ENCODE measurements around the gene SMIM17. TPM values are rescaled to one million over a fixed set of nuclear protein-coding genes. Genes with fewer than 3 reads are reported as not detected.

Gene SMIM17
- total and polyA plus RNA-seq, 2 of the 13 experiments (the other 11 are each of a cell fraction or from before 2014, with no cell fraction given) = 0.21 to 0.53 TPM

DNA sequence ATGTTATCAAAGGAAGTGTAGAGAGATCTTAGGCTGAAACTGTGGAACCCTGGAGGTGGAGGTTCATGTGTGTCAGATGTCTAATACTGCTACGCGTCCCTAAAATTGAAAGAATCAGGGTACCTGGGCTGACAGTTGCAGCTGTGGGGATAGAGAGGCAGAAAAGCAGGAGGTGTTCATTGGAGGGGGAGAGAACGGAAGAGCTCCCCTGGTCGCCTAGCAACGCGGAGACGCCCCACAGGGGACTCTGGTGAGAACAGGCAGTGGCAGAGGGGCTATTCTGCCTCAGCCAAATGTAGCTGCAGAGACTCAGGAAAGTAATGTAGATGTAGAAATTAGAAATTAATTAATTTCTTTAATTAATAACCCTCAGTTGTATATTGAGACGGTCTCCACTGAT lies 38.7 kb downstream of the SMIM17 start:
- Histone ChIP-seq H3K4me3 (replicated peaks in 1 of 3; ENCODE audit: insufficient read depth in 1 of 3, low read depth in 2 of 3, low read length in 3 of 3) (no peak overlapping the region), H3K27me3 (ENCODE audit: control insufficient read depth in 1 of 2, insufficient read depth in 2 of 2, low read length in 2 of 2) (no peaks in the 10 kb centered on the region; a peak in 1 of 5 replicates), H3K79me2 (ENCODE audit: insufficient read depth, low read length) (no peaks in the 10 kb centered on the region), H3K4me1 (ENCODE audit: insufficient read depth, low read length) (no peaks in the 10 kb centered on the region), H3K27ac (ENCODE audit: extremely low read length, insufficient read depth, low read length) (no peak overlapping the region), H3K9ac (ENCODE audit: insufficient read depth, low read depth, low read length) (no peak overlapping the region), H4K20me1 (ENCODE audit: insufficient read depth, low read length) (no peaks in the 10 kb centered on the region), H3K4me2 (ENCODE audit: low read depth, low read length) (no peak overlapping the region), H3K9me3 (ENCODE audit: low read length) (no peaks in the 10 kb centered on the region; the same call in 1 of the 2 replicates), H2AFZ (ENCODE audit: low read length) (no peak overlapping the region), H3K36me3 (replicated peaks in 1 of 2; ENCODE audit: control insufficient read depth in 1 of 2, insufficient read depth in 2 of 2, low read length in 2 of 2) (no peaks in the 10 kb centered on the region)
- DNase-seq (ENCODE audit: low spot score) (no peak), FAIRE-seq (no peak), ATAC-seq (no peak)
- no TSS peak for BruUV-seq (replicated peaks)
- WGBS (ENCODE audit: low lambda C conversion rate) = 54% methylated on average over 8 of the region's 8 CpGs
- TF ChIP-seq NFKB2 (CRISPR knock-in tag; IDR thresholded peaks at IDR 0.05; ENCODE audit: borderline replicate concordance) (no peak), KDM1A (CRISPR knock-in tag; IDR thresholded peaks at IDR 0.05) (no peak), ATF7-NPFF (CRISPR knock-in tag; IDR thresholded peaks at IDR 0.05; ENCODE audit: low read depth) (no peak), ZNF709 (CRISPR knock-in tag; IDR thresholded peaks at IDR 0.05) (no peak), KLF13 (CRISPR knock-in tag; IDR thresholded peaks at IDR 0.05) (no peak), ZNF335 (CRISPR knock-in tag; IDR thresholded peaks at IDR 0.05) (no peak), KDM6A (CRISPR knock-in tag; IDR thresholded peaks at IDR 0.05; ENCODE audit: low read depth) (no peak), ONECUT2 (CRISPR knock-in tag; IDR thresholded peaks at IDR 0.05) (no peak), ZNF7 (CRISPR knock-in tag; IDR thresholded peaks at IDR 0.05) (no peak), ZNF33A (CRISPR knock-in tag; IDR thresholded peaks at IDR 0.05; ENCODE audit: borderline replicate concordance) (no peak), ZNF782 (CRISPR knock-in tag; IDR thresholded peaks at IDR 0.05; ENCODE audit: borderline replicate concordance) (no peak), PTBP1 (IDR thresholded peaks at IDR 0.05; ENCODE audit: low read depth, low read length, poor library complexity, severe bottlenecking) (no peak), HNRNPL (IDR thresholded peaks at IDR 0.05; ENCODE audit: low read depth, low read length) (no peak)
- TF ChIP-seq, protein P1, sequence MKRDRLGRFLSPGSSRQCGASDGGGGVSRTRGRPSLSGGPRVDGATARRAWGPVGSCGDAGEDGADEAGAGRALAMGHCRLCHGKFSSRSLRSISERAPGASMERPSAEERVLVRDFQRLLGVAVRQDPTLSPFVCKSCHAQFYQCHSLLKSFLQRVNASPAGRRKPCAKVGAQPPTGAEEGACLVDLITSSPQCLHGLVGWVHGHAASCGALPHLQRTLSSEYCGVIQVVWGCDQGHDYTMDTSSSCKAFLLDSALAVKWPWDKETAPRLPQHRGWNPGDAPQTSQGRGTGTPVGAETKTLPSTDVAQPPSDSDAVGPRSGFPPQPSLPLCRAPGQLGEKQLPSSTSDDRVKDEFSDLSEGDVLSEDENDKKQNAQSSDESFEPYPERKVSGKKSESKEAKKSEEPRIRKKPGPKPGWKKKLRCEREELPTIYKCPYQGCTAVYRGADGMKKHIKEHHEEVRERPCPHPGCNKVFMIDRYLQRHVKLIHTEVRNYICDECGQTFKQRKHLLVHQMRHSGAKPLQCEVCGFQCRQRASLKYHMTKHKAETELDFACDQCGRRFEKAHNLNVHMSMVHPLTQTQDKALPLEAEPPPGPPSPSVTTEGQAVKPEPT (CRISPR knock-in tag; IDR thresholded peaks at IDR 0.05; ENCODE audit: low read depth) = no peak
- TF ChIP-seq, protein P2, sequence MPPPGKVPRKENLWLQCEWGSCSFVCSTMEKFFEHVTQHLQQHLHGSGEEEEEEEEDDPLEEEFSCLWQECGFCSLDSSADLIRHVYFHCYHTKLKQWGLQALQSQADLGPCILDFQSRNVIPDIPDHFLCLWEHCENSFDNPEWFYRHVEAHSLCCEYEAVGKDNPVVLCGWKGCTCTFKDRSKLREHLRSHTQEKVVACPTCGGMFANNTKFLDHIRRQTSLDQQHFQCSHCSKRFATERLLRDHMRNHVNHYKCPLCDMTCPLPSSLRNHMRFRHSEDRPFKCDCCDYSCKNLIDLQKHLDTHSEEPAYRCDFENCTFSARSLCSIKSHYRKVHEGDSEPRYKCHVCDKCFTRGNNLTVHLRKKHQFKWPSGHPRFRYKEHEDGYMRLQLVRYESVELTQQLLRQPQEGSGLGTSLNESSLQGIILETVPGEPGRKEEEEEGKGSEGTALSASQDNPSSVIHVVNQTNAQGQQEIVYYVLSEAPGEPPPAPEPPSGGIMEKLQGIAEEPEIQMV (CRISPR knock-in tag; IDR thresholded peaks at IDR 0.05; ENCODE audit: low read depth) = no peak
- TF ChIP-seq, protein P3, sequence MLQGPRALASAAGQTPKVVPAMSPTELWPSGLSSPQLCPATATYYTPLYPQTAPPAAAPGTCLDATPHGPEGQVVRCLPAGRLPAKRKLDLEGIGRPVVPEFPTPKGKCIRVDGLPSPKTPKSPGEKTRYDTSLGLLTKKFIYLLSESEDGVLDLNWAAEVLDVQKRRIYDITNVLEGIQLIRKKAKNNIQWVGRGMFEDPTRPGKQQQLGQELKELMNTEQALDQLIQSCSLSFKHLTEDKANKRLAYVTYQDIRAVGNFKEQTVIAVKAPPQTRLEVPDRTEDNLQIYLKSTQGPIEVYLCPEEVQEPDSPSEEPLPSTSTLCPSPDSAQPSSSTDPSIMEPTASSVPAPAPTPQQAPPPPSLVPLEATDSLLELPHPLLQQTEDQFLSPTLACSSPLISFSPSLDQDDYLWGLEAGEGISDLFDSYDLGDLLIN (CRISPR knock-in tag; IDR thresholded peaks at IDR 0.05; ENCODE audit: borderline replicate concordance) = no peak
- TF ChIP-seq, protein P4, sequence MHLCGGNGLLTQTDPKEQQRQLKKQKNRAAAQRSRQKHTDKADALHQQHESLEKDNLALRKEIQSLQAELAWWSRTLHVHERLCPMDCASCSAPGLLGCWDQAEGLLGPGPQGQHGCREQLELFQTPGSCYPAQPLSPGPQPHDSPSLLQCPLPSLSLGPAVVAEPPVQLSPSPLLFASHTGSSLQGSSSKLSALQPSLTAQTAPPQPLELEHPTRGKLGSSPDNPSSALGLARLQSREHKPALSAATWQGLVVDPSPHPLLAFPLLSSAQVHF (CRISPR knock-in tag; IDR thresholded peaks at IDR 0.05) = no peak
- TF ChIP-seq, protein P5, sequence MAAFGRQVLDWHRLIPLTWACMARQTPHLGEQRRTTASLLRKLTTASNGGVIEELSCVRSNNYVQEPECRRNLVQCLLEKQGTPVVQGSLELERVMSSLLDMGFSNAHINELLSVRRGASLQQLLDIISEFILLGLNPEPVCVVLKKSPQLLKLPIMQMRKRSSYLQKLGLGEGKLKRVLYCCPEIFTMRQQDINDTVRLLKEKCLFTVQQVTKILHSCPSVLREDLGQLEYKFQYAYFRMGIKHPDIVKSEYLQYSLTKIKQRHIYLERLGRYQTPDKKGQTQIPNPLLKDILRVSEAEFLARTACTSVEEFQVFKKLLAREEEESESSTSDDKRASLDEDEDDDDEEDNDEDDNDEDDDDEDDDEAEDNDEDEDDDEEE (CRISPR knock-in tag; IDR thresholded peaks at IDR 0.05) = no peak
- POLR2A ChIA-PET = no interaction called here
- CTCF ChIA-PET (ENCODE audit: low intra/inter-chr PET ratio, low total read pairs) = no interaction called here
- intact Hi-C loops (cut with micrococcal nuclease; ENCODE audit: unreplicated experiment) (no loop called here), in situ Hi-C loops (cut with HindIII; ENCODE audit: extremely low pct_ligation_motif_present, low pct_unique_long_range_greater_than_20kb) (no loop called here)

Measured in HepG2 (cell line).